GM10266 (cell line): Measurements from ENCODE around the gene ALOXE3.

Experiments
- DNase-seq: peaks from one replicate; pipeline ENCODE4 v3.0.0; 2012; ENCODE audit errors: extremely low spot score
- TF ChIP-seq, protein P1 (sequence below): IDR thresholded peaks from 2 replicates; pipeline ENCODE4 v1.5.1; 2012; ENCODE audit warnings: mild to moderate bottlenecking, low read depth; ENCODE audit not compliant: control insufficient read depth, insufficient read depth; ENCODE audit errors: missing control alignments

ALOXE3 gene

DNA sequence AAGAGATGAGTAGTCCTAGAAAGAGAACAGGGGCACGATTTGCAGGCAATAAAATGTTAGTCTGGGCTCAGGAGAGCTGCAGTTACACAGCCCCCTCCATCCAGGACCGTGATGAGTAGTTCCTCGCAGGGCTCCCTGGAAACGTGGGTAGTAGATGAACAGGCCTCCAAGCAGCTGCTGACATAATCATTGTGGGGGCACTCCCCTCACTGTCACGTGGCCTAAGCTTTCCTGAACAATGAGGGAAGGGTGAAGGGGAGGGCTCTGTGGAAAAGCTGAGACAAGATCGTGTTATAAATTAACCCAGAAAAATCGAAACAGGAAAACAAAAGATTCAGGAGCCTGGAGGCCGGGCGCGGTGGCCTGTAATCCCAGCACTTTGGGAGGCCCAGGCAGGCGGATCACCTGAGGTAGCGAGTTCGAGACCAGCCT lies 35.2 kb upstream of the ALOXE3 start:
- DNase-seq: peak; percentile 46
- TF ChIP-seq, protein P1, sequence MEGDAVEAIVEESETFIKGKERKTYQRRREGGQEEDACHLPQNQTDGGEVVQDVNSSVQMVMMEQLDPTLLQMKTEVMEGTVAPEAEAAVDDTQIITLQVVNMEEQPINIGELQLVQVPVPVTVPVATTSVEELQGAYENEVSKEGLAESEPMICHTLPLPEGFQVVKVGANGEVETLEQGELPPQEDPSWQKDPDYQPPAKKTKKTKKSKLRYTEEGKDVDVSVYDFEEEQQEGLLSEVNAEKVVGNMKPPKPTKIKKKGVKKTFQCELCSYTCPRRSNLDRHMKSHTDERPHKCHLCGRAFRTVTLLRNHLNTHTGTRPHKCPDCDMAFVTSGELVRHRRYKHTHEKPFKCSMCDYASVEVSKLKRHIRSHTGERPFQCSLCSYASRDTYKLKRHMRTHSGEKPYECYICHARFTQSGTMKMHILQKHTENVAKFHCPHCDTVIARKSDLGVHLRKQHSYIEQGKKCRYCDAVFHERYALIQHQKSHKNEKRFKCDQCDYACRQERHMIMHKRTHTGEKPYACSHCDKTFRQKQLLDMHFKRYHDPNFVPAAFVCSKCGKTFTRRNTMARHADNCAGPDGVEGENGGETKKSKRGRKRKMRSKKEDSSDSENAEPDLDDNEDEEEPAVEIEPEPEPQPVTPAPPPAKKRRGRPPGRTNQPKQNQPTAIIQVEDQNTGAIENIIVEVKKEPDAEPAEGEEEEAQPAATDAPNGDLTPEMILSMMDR: no peak

DNA sequence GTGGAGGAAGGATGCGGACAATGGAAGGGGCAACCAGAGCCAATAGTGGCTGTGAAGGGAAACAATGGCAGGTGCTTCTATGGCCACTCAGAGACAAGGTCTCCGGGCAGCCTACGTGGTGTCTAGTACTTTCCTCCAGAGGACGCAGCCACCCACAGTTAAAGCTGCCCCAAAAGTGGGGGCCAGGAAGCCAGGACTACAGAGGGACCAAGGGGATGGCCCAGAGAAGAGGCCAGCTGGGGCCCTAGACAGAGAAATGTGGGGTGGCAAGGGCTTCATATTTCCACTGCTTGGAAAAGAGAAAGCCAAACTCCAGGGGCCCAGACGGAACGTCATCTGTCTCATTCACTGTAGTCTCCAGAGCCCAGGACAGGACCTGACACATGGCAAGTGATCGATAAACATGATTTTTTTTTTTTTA lies 34.7 kb upstream of the ALOXE3 start:
- TF ChIP-seq, protein P1: no peak
- DNase-seq: no peak

DNA sequence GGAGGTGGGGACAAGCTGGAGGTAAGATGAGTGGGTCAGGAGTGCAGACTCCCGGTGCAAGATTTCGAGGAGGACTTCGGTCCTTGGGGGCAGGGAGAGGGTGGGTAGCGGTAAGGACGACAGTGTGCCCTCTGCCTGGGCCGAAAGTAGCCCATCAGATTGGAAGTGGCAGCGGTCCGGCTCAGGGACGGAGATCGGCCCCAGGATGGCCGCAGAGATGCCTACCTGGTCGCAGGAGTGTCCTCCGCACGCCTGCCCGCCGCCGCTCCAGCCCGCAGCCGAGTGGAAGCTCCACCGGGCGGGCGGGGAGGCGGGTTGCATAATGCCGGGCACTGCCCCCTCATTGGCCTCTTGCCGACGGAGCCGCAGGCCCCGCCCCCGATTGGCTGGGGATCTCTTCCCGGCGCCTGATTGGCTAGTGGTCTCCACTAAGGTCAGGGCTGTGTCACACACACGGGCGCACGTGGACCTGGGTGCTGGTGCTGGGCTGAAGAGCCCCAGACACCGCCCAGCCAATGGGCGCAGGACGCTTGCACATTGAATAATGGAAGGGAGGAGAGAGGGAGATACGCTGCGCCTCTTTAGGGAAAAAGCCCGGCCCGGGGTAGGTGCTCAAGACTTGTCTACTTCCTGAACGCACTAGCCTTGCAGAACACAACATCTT lies 33.9 kb upstream of the ALOXE3 start, which contains the start of gene PER1:
Gene PER1, minus strand, starts transcription at position 293 of the 664 bp plus-strand sequence. CDS start 1,698 bp downstream, outside the sequence.
- DNase-seq: peak; percentile 94
- TF ChIP-seq, protein P1: no peak

DNA sequence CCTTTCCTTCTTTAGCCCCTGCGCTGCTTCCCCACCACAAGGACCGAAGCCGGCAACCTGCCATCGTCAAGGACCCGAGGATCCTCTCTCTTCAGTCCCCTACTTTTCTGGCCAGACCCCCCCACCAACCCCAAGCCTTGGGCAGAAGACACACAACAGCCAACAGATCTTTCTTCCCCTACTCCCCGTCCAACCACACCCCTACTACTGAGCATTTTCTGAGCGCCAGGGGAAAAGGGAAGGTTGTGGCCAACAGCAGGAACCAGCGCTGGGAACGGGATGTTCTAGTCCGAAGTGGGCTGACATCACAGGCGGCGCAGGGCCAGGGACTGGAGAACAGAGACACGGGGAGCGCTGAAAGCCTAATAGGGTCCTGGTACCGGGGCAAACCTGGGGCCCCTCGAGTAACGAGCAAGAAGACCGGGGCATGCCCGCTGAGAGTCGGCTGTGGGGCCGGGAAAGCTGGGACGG lies 33.4 kb upstream of the ALOXE3 start:
- no peak for DNase-seq
- TF ChIP-seq, protein P1: no peak

DNA sequence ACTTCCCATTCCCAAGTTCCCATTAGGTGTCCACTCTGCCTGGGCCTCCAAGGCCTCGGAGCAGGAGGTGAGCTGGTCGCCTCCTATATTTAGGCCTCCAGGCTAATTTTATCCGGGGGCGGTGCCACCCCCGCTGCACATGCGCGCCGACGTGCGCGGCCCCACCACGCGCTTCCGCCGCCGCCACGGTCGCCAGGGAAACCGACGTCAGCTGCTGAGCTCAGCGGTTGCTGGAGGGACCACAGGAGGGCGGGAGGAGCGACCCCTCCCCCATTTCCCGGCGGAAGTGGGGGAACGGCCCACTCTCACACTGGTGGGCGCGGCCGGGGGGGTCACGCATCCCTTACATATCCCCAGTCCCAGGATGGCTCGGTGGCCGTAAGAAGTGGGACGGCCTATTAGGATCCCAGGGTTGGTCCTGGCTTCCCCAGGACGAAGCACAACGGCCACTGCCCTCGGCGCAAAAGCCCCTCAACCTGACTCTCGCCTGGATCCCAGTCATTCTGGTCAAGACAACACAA lies 32.9 kb upstream of the ALOXE3 start:
- TF ChIP-seq, protein P1: no peak
- DNase-seq: peak; percentile 91

DNA sequence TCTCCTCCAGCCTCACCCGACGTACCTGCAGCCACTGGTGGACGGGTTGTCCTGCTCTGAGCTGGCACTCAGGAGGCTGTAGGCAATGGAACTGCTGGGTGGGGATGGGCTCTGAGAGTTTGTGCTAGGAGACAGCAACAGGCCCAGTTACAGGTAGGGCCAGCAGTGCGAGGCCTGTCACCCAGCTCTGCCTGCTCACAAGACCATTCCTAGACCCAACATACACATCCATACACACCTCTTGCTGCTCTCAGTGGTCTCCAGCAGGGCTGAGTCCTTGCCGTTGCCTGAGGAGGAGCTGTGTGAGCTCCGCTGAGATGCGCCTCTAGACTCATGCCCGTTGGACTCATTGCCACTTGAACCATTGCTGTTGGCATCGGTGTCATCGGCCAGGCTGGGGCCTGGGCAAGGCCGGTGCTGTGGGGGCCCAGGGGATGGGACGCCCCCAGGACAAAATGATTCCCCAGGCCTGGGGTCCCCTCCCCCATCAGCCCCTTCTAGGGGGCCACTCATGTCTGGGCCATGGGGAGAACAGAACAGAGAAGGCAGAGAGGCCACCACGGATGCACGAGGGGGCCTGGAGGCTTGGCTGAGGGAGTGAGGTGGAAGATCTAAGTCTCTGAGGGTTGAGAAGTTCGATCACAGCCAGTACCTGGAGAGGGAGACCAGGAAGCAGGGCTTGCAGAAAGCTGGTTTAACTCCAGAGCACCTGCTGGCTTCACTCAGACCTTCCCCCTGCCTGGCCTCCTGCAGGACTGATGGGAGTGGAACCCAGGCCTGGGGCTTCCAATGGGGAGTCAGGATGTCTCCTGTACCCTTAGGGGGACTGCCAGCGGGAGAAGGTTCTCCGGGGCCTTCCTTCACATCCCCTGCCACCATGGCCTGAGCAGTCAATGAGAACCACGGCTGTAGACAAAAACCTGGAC lies 32.1 kb upstream of the ALOXE3 start:
- no peak for DNase-seq
- TF ChIP-seq, protein P1: no peak
